Cortex of kidney (tissue), 1 donor: Measurements from ENCODE around the gene LCE6A.

Source experiments
- DNase-seq: peaks from one replicate; lab custom pipeline; 2025; lab: John Stamatoyannopoulos, UW

The LCE6A gene

GRCh38 chr1:152842556-152842955 is at the start of gene LCE6A:
TSS of gene LCE6A (plus strand) at chr1:152842856. CDS start at chr1:152843521, 665 bp downstream.
- no peak for DNase-seq

GRCh38 chr1:152795686-152796085 is 47.0 kb upstream of the LCE6A start:
- DNase-seq, result no peak

GRCh38 chr1:152796421-152796820 is 46.2 kb upstream of the LCE6A start, which contains the start of gene LCE1D:
TSS of gene LCE1D (plus strand) at chr1:152796721. CDS start at chr1:152797795, 1,074 bp downstream.
- DNase-seq, result no peak

- no peak for DNase-seq
Observed at GRCh38 chr1:152801333-152801732, 41.3 kb upstream of the LCE6A start.

GRCh38 chr1:152806576-152806975 is 36.1 kb upstream of the LCE6A start, which contains the start of gene LCE1C:
TSS of gene LCE1C (minus strand) at chr1:152806651. CDS start at chr1:152805478, 1,173 bp downstream.
- no peak for DNase-seq

GRCh38 chr1:152811050-152811449 is 31.6 kb upstream of the LCE6A start:
- no peak for DNase-seq

- no peak for DNase-seq
Observed at GRCh38 chr1:152811671-152812070, 31.0 kb upstream of the LCE6A start, which contains the start of gene LCE1B. TSS of gene LCE1B (plus strand) at chr1:152811971. CDS start at chr1:152812447, 476 bp downstream.

- DNase-seq, result no peak
Observed at GRCh38 chr1:152817309-152817708, 25.3 kb upstream of the LCE6A start.

GRCh38 chr1:152823294-152823693 is 19.4 kb upstream of the LCE6A start:
- no peak for DNase-seq

GRCh38 chr1:152824964-152825363 is 17.7 kb upstream of the LCE6A start:
- no peak for DNase-seq

- DNase-seq, result no peak
Observed at GRCh38 chr1:152827173-152827572, 15.5 kb upstream of the LCE6A start, which contains the start of gene LCE1A. TSS of gene LCE1A (plus strand) at chr1:152827473. CDS start at chr1:152827473, 0 bp downstream.

GRCh38 chr1:152836870-152837269 is 5.8 kb upstream of the LCE6A start:
- no peak for DNase-seq

GRCh38 chr1:152855661-152856060 is 13.0 kb downstream of the LCE6A start:
- no peak for DNase-seq

GRCh38 chr1:152858062-152858461 is 15.4 kb downstream of the LCE6A start:
- no peak for DNase-seq

GRCh38 chr1:152859696-152860095 is 17.0 kb downstream of the LCE6A start, which contains the start of gene LCE7A:
TSS of gene LCE7A (plus strand) at chr1:152859996. CDS start at chr1:152860698, 702 bp downstream.
- DNase-seq, result no peak

- no peak for DNase-seq
Observed at GRCh38 chr1:152860129-152860528, 17.5 kb downstream of the LCE6A start.

- no peak for DNase-seq
Observed at GRCh38 chr1:152861374-152861773, 18.7 kb downstream of the LCE6A start.

- DNase-seq, result no peak
Observed at GRCh38 chr1:152864443-152864842, 21.8 kb downstream of the LCE6A start.

- DNase-seq, result no peak
Observed at GRCh38 chr1:152866321-152866720, 23.7 kb downstream of the LCE6A start.

GRCh38 chr1:152869808-152870419 is 27.3 kb downstream of the LCE6A start:
- DNase-seq, result no peak

GRCh38 chr1:152870831-152871730 is 28.4 kb downstream of the LCE6A start:
- no peak for DNase-seq

GRCh38 chr1:152871731-152872126 is 29.1 kb downstream of the LCE6A start:
- DNase-seq, result no peak

GRCh38 chr1:152873495-152873894 is 30.8 kb downstream of the LCE6A start:
- DNase-seq, result no peak
